ENCODE measurements around the gene UBE2O. TPM values are rescaled to one million over a fixed set of nuclear protein-coding genes. Genes with fewer than 3 reads are reported as not detected.

UBE2O gene
- total RNA-seq, 3 donors from 2014 or later (not counting 1 experiment from before 2014, with no cell fraction given): 34.9 to 40.2 (median 37.7) TPM

GRCh38 chr17:76421044-76421407 is 31.9 kb downstream of the UBE2O start:
- Histone ChIP-seq H3K4me3 (ENCODE audit: low read length) (no peak overlapping the region), H3K27ac (ENCODE audit: low read length) (no peak overlapping the region), H3K36me3 (ENCODE audit: control insufficient read depth, insufficient read depth, low read length) (no peaks in the 10 kb centered on the region), H3K9me3 (ENCODE audit: control insufficient read depth, insufficient read depth, low read length) (no peaks in the 10 kb centered on the region), H3K27me3 (ENCODE audit: control insufficient read depth, insufficient read depth, low read length) (no peaks in the 10 kb centered on the region), H3K4me1 (ENCODE audit: control insufficient read depth, insufficient read depth, low read length) (peaks cover 10% of the 10 kb centered on the region)
- no peak overlapping the region for H3K4me3 Mint-ChIP-seq
- ATAC-seq (no peak), DNase-seq (no peak)
- peaks cover 39 to 45% of the 10 kb centered on the region in 2 donors for H3K4me1 Mint-ChIP-seq
- no peak for TF ChIP-seq CTCF (IDR thresholded peaks at IDR 0.05)
- no peaks in the 10 kb centered on the region for H3K27me3 Mint-ChIP-seq (ENCODE audit: low read depth in 2 of 2)
- no peak overlapping the region for H3K27ac Mint-ChIP-seq
- H3K36me3 Mint-ChIP-seq: no peaks in the 10 kb centered on the region
- intact Hi-C loops (cut with micrococcal nuclease): no loop called here
- WGBS (ENCODE audit: insufficient coverage): 93% methylated on average over 7 of the region's 7 CpGs
- no peaks in the 10 kb centered on the region for H3K9me3 Mint-ChIP-seq

GRCh38 chr17:76420356-76421043 is 32.5 kb downstream of the UBE2O start:
- H3K4me3 Mint-ChIP-seq: no peak overlapping the region
- no peak overlapping the region for H3K27ac ChIP-seq (ENCODE audit: low read length)

GRCh38 chr17:76419576-76420260 is 33.2 kb downstream of the UBE2O start:
- H3K36me3 Mint-ChIP-seq: no peaks in the 10 kb centered on the region
- Histone ChIP-seq H3K27me3 (ENCODE audit: control insufficient read depth, insufficient read depth, low read length) (no peaks in the 10 kb centered on the region), H3K4me3 (ENCODE audit: low read length) (no peak overlapping the region), H3K4me1 (ENCODE audit: control insufficient read depth, insufficient read depth, low read length) (peaks cover 10% of the 10 kb centered on the region), H3K27ac (ENCODE audit: low read length) (no peak overlapping the region), H3K36me3 (ENCODE audit: control insufficient read depth, insufficient read depth, low read length) (peaks cover 3% of the 10 kb centered on the region), H3K9me3 (ENCODE audit: control insufficient read depth, insufficient read depth, low read length) (no peaks in the 10 kb centered on the region)
- no peak overlapping the region for H3K4me3 Mint-ChIP-seq
- no peaks in the 10 kb centered on the region for H3K9me3 Mint-ChIP-seq
- H3K4me1 Mint-ChIP-seq: peaks cover 39% of the 10 kb centered on the region in 2 donors
- no peak for DNase-seq
- no peak for TF ChIP-seq CTCF (IDR thresholded peaks at IDR 0.05)
- peak in 1 of 3 donors; percentile 33 for ATAC-seq
- H3K27me3 Mint-ChIP-seq (ENCODE audit: low read depth in 2 of 2): no peaks in the 10 kb centered on the region
- intact Hi-C loops (cut with micrococcal nuclease): no loop called here
- 80% methylated on average over 17 of the region's 17 CpGs for WGBS (ENCODE audit: insufficient coverage)
- no peak overlapping the region for H3K27ac Mint-ChIP-seq

More at GRCh38 chr17:76420356-76421043, 32.5 kb downstream of the UBE2O start:
- ATAC-seq: no peak
- Histone ChIP-seq H3K36me3 (ENCODE audit: control insufficient read depth, insufficient read depth, low read length) (no peaks in the 10 kb centered on the region), H3K27me3 (ENCODE audit: control insufficient read depth, insufficient read depth, low read length) (no peaks in the 10 kb centered on the region), H3K4me1 (ENCODE audit: control insufficient read depth, insufficient read depth, low read length) (peaks cover 10% of the 10 kb centered on the region), H3K4me3 (ENCODE audit: low read length) (no peak overlapping the region), H3K9me3 (ENCODE audit: control insufficient read depth, insufficient read depth, low read length) (no peaks in the 10 kb centered on the region)
- Mint-ChIP-seq H3K9me3 (no peaks in the 10 kb centered on the region), H3K27ac (peak overlapping the region in 1 of 2 donors; percentile 8), H3K4me1 (peaks cover 39 to 41% of the 10 kb centered on the region in 2 donors), H3K27me3 (ENCODE audit: low read depth in 2 of 2) (no peaks in the 10 kb centered on the region), H3K36me3 (no peaks in the 10 kb centered on the region)
- intact Hi-C loops (cut with micrococcal nuclease): no loop called here
- WGBS (ENCODE audit: insufficient coverage): 85% methylated on average over 10 of the region's 10 CpGs
- DNase-seq: no peak
- no peak for TF ChIP-seq CTCF (IDR thresholded peaks at IDR 0.05)

Data from natural killer cell (primary cell).